ENCODE measurements around the gene PTPRT. TPM values are rescaled to one million over a fixed set of nuclear protein-coding genes. Genes with fewer than 3 reads are reported as not detected.

Gene PTPRT
- total RNA-seq, 1 donor from 2014 or later, result 0.56 TPM

- no peak for DNase-seq (ENCODE audit: low read depth, low spot score)
- Mint-ChIP-seq H3K27me3 (ENCODE audit: low read depth) (peaks cover 14% of the 10 kb centered on the region), H3K27ac (ENCODE audit: unreplicated experiment) (peak overlapping the region; percentile 0), H3K4me3 (no peak overlapping the region), H3K4me1 (peaks cover 10% of the 10 kb centered on the region), H3K36me3 (ENCODE audit: low read depth) (no peaks in the 10 kb centered on the region), H3K9me3 (peaks cover 2% of the 10 kb centered on the region)
- TF ChIP-seq CTCF (conservative IDR thresholded peaks at IDR 0.05), result no peak
Measured at GRCh38 chr20:42159808-42160207, 1029.9 kb downstream of the PTPRT start.

GRCh38 chr20:42158272-42158671 lies 1031.4 kb downstream of the PTPRT start:
- Mint-ChIP-seq H3K27me3 (ENCODE audit: low read depth) (peaks cover 11% of the 10 kb centered on the region), H3K9me3 (peaks cover 2% of the 10 kb centered on the region), H3K27ac (ENCODE audit: unreplicated experiment) (no peak overlapping the region), H3K36me3 (ENCODE audit: low read depth) (no peaks in the 10 kb centered on the region), H3K4me3 (no peak overlapping the region), H3K4me1 (peaks cover 10% of the 10 kb centered on the region)
- no peak for DNase-seq (ENCODE audit: low read depth, low spot score)
- TF ChIP-seq CTCF (conservative IDR thresholded peaks at IDR 0.05), result no peak

- no peak for TF ChIP-seq CTCF (conservative IDR thresholded peaks at IDR 0.05)
- Mint-ChIP-seq H3K36me3 (ENCODE audit: low read depth) (no peaks in the 10 kb centered on the region), H3K4me1 (peaks cover 8% of the 10 kb centered on the region), H3K27ac (ENCODE audit: unreplicated experiment) (no peak overlapping the region), H3K27me3 (ENCODE audit: low read depth) (peaks cover 7% of the 10 kb centered on the region), H3K9me3 (peaks cover 2% of the 10 kb centered on the region), H3K4me3 (no peak overlapping the region)
- DNase-seq (ENCODE audit: low read depth, low spot score), result no peak
Measured at GRCh38 chr20:42155586-42155985, 1034.1 kb downstream of the PTPRT start.

- H3K9me3 Mint-ChIP-seq, result peaks cover 2% of the 10 kb centered on the region
Measured at GRCh38 chr20:42152575-42152974, 1037.1 kb downstream of the PTPRT start.

GRCh38 chr20:42150230-42150629 lies 1039.5 kb downstream of the PTPRT start:
- Mint-ChIP-seq H3K36me3 (ENCODE audit: low read depth) (no peaks in the 10 kb centered on the region), H3K27me3 (ENCODE audit: low read depth) (peaks cover 11% of the 10 kb centered on the region), H3K27ac (ENCODE audit: unreplicated experiment) (no peak overlapping the region), H3K4me1 (no peaks in the 10 kb centered on the region), H3K4me3 (no peak overlapping the region), H3K9me3 (no peaks in the 10 kb centered on the region)
- no peak for DNase-seq (ENCODE audit: low read depth, low spot score)
- TF ChIP-seq CTCF (conservative IDR thresholded peaks at IDR 0.05), result no peak

More at GRCh38 chr20:42152575-42152974, 1037.1 kb downstream of the PTPRT start:
- Mint-ChIP-seq H3K4me1 (no peaks in the 10 kb centered on the region), H3K4me3 (no peak overlapping the region), H3K27me3 (ENCODE audit: low read depth) (peaks cover 10% of the 10 kb centered on the region), H3K27ac (ENCODE audit: unreplicated experiment) (no peak overlapping the region), H3K36me3 (ENCODE audit: low read depth) (no peaks in the 10 kb centered on the region)
- no peak for DNase-seq (ENCODE audit: low read depth, low spot score)
- no peak for TF ChIP-seq CTCF (conservative IDR thresholded peaks at IDR 0.05)

- Mint-ChIP-seq H3K9me3 (peaks cover 4% of the 10 kb centered on the region), H3K4me3 (peak overlapping the region; percentile 50)
Measured at GRCh38 chr20:42138729-42139128, 1051.0 kb downstream of the PTPRT start.

More at GRCh38 chr20:42138729-42139128, 1051.0 kb downstream of the PTPRT start:
- peak overlapping the region; percentile 15 for H3K27ac Mint-ChIP-seq (ENCODE audit: unreplicated experiment)
- peaks cover 41% of the 10 kb centered on the region for H3K4me1 Mint-ChIP-seq
- no peaks in the 10 kb centered on the region for H3K36me3 Mint-ChIP-seq (ENCODE audit: low read depth)
- no peak for TF ChIP-seq CTCF (conservative IDR thresholded peaks at IDR 0.05)
- peak; percentile 12 for DNase-seq (ENCODE audit: low read depth, low spot score)
- peaks cover 12% of the 10 kb centered on the region for H3K27me3 Mint-ChIP-seq (ENCODE audit: low read depth)
